SIG-M5 (cell line): ENCODE results near the gene LUC7L.
"Not testable (repeated sequence)": the region's sequence is repeated elsewhere in the genome, so short reads cannot be mapped to it uniquely, and the experiment has no call there.

Experiments used
- DNase-seq: peaks from one replicate; lab custom pipeline; 2025; lab: John Stamatoyannopoulos, UW

The LUC7L gene

GRCh38 chr16:228852-229730, at the start of gene LUC7L:
Gene LUC7L (minus strand): TSS chr16:229449. CDS start chr16:229339, 110 bp downstream.
- DNase-seq = peak; percentile 23

GRCh38 chr16:278863-279366, 49.7 kb upstream of the LUC7L start:
- DNase-seq = no peak

- DNase-seq = no peak
Observed at GRCh38 chr16:276426-277077, 47.3 kb upstream of the LUC7L start.

GRCh38 chr16:275786-276232, 46.6 kb upstream of the LUC7L start, which contains the start of gene RGS11:
Gene RGS11 (minus strand): TSS chr16:275944. CDS start chr16:275911, 33 bp downstream.
- no peak for DNase-seq

- DNase-seq = no peak
Observed at GRCh38 chr16:275041-275641, 45.9 kb upstream of the LUC7L start.

GRCh38 chr16:273547-274421, 44.5 kb upstream of the LUC7L start:
- DNase-seq = no peak

GRCh38 chr16:272633-273546, 43.6 kb upstream of the LUC7L start:
- no peak for DNase-seq

- DNase-seq = no peak
Observed at GRCh38 chr16:270381-271255, 41.4 kb upstream of the LUC7L start.

GRCh38 chr16:269061-269796, 40.0 kb upstream of the LUC7L start:
- no peak for DNase-seq

- DNase-seq = no peak
Observed at GRCh38 chr16:268141-269053, 39.1 kb upstream of the LUC7L start.

- DNase-seq = not testable (repeated sequence)
Observed at GRCh38 chr16:267562-267961, 38.3 kb upstream of the LUC7L start.

- no peak for DNase-seq
Observed at GRCh38 chr16:266258-267164, 37.3 kb upstream of the LUC7L start.

- DNase-seq = no peak
Observed at GRCh38 chr16:265711-266110, 36.5 kb upstream of the LUC7L start.

GRCh38 chr16:265002-265529, 35.8 kb upstream of the LUC7L start:
- DNase-seq = no peak

GRCh38 chr16:264440-264951, 35.2 kb upstream of the LUC7L start:
- DNase-seq = no peak

- no peak for DNase-seq
Observed at GRCh38 chr16:263944-264343, 34.7 kb upstream of the LUC7L start.
